GM12875 (cell line): ENCODE results near the gene UVSSA.

ENCODE experiments used
- H3K4me3 ChIP-seq: one replicate; pipeline ENCODE4 v1.5.1; 2011; ENCODE audit warnings: low read depth, low read length, control low read depth
- CTCF ChIP-seq: IDR thresholded peaks from 2 replicates; pipeline ENCODE4 v1.5.1; 2011; ENCODE audit warnings: low read depth, mild to moderate bottlenecking, control low read depth, inconsistent platforms, low read length, moderate library complexity, borderline replicate concordance; ENCODE audit not compliant: insufficient read depth

The UVSSA gene

GRCh38 chr4:1407657-1408333 lies 60.8 kb downstream of the UVSSA start:
- H3K4me3 ChIP-seq, result no peak overlapping the region
- TF ChIP-seq CTCF, result no peak

DNA sequence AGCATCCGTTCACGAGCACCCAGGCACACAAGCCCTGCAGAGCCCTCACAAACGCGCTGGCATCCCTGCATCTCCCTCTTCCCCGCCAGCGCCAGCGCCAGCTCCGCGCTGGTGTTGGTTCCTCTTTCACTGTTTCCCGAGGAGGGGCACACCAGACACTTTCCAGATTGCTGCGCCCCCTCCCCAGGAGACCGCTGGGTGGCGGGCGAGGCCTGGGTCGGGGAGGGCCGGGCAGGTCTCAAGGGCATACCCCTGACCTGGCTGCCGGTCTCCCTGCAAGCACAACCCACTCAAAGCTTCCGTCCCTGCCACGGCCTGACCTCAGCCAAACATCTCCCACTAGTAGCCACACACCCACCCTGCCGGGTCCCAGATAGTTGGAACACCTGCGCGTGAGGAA lies 61.4 kb downstream of the UVSSA start:
- no peak for TF ChIP-seq CTCF
- no peak overlapping the region for H3K4me3 ChIP-seq

DNA sequence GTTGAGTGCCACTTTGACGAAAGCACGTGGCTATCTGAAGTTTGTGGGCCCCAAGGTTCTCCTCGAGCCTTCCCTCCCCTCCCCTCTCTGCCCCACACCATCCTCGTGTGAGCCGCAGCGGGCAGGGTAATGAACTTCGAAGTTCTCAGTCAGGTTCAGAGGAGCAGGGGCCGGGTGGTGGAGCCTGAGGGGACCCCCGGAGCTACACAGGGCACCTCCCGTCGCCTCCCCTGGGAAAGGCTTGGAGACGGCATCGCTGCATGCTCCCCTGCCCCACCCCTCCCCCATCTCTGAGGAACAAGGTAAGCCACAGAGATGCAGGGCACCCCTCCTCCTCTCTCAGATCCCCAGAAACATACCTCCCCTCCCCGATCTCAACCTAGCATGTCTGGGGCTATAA lies 62.1 kb downstream of the UVSSA start:
- H3K4me3 ChIP-seq, result no peak overlapping the region
- no peak for TF ChIP-seq CTCF

DNA sequence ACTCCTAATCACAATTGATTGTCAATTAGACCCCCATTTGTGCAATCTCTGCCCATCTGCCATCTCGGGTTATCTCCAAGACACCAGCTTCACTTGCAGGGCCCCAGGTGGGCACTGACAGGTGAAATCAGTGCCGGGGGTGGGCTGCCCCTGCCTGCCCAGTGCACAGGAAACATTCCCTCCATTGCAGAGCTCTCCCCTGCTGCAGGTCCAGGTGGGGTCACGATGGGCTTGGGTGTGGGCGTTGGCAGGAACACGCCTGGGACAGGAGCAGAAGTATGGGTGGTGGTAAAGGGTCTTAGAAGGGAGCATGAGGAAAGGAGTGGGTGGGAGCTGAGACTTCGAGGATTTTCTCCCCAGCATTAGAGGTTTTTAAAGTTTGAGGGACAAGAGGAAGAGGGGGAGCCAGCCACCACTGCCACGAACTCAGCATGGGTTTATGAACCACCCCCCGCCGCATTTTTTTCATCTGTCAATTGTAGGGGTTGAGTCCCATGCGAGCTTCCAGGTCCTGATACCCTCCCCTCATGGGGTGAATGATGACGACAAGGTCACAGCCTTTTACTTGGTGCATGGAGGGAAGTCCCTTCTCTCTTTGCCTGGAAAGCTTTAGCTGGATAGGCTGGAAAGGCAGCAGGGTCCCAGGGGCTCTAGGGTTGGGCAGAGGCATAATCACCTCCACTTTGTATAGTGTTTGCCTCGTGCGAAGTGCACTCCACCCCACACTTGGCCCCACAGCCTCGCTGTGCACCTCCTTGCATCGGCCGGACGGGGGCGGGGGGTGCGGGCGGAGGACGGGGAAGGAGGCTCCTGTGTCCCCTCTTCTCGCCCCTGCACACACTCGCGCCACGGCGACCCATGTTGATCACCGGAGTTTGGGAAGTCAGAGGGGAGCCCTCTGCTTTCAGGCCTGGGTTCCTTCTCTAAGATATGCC lies 62.8 kb downstream of the UVSSA start:
- no peak for TF ChIP-seq CTCF
- H3K4me3 ChIP-seq, result no peak overlapping the region

DNA sequence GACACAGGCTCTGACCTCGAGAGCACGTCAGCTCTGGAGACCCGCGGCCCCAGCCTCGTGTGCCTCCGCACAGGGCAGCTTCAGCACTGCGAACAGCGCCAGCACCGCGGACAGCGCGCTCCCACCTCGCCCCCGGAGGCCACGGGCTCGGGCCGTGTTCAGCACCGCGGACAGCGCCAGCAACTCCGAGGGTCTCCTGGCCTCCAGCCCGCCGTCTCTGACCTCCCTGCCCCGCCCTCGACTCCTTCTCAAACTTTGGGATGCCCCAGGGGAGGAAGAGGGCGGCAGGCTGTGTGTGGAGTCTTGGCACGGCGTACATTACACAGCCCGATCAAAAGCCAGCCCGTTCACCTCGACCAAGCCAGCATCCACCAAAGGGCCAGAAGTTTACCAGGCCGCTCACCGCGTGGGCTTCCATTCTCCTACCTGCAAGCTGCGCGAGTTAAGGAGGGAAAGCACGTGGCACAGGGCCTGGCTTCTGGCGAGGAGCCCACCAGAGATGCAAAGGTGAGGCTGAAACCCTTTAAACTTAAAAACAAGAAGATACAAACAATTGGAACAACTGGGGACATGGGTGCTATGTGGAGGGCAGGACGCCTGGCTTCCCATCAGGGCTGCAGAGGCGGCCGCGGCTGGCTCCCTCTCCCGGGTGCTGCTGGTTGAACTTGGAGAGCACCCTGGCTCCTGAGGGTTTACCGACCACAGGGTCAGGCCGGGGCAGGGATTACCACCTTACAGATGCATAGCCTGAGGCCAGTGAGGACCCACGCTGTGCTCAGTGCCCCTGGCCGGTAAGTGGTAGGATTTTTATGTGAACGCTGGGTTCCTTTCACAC lies 63.7 kb downstream of the UVSSA start:
- TF ChIP-seq CTCF, result no peak
- no peak overlapping the region for H3K4me3 ChIP-seq

DNA sequence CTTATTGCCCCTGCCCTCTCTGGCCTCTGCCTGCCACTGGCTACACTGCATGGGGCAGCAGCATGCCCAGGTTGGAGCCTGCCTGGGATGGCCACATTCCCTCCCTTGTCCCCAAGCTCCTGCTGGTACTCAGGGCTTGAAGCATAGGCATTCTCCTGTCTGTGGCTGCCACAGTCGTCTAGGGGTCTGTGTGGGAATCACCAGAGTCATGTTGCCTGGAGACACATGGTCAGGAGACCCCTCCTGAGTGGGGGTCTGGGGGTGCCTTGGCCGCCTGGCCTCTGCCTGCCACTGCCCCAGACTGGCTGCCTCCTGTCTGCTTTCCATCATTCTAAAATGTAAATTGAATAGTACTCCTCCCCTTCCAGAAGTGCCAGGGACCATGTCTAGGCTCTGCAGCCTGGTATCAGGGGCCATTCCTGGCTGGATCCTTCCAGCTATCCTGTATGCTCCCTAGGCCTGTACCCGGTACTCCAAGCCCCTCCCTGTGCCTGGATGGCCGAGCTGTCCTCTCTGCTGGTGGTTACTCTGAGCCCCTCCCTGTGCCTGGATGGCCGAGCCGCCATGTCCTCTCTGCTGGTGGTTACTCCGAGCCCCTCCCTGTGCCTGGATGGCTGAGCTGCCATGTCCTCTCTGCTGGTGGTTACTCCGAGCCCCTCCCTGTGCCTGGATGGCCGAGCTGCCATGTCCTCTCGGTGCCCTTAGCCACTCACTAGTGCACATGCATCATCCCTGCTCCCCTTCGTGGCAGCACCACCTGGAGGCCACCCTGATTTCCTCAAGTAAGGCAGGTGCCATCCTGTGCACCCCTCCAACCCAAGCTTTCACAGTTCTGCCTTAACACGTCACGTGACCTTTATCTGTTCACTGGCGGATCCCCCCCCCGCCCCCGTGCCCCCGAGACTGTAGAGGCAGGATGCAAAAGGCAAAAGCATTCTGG lies 64.7 kb downstream of the UVSSA start:
- H3K4me3 ChIP-seq, result no peak overlapping the region
- no peak for TF ChIP-seq CTCF
